Measurements from ENCODE around the gene SBF1. TPM values are rescaled to one million over a fixed set of nuclear protein-coding genes. Genes with fewer than 3 reads are reported as not detected.

Gene SBF1
- polyA plus RNA-seq, 1 of the 3 experiments (the other 2 are of a cell fraction), result 29.1 TPM

- Histone ChIP-seq H3K9me2 (no peaks in the 10 kb centered on the region), H3K79me2 (ENCODE audit: insufficient read depth) (peaks cover 63% of the 10 kb centered on the region), H3F3A (replicated peaks; ENCODE audit: insufficient read depth) (no peaks in the 10 kb centered on the region), H3K36me3 (replicated peaks in 1 of 2; ENCODE audit: control insufficient read depth in 1 of 2, insufficient read depth in 2 of 2, low read length in 1 of 2) (peaks cover 0 to 15% of the 10 kb centered on the region in 2 experiments), H3K27ac (ENCODE audit: low read depth in 2 of 2, low read length in 1 of 2) (no peak overlapping the region; a peak in 1 of 4 replicates), H3K9ac (no peak overlapping the region), H3K4me2 (no peak overlapping the region), H2AFZ (ENCODE audit: low read depth) (no peak overlapping the region), H3K4me1 (ENCODE audit: control insufficient read depth in 1 of 2, insufficient read depth in 2 of 2, low read depth in 1 of 2, low read length in 1 of 2) (peaks cover 4 to 39% of the 10 kb centered on the region in 2 experiments; a peak in 2 of 4 replicates), H3K27me3 (ENCODE audit: insufficient read depth) (no peaks in the 10 kb centered on the region), H3K4me3 (ENCODE audit: low read depth in 2 of 2, low read length in 1 of 2) (no peak overlapping the region), H4K20me1 (ENCODE audit: insufficient read depth) (peaks cover 65% of the 10 kb centered on the region), H3K9me3 (no peaks in the 10 kb centered on the region)
- WGBS (ENCODE audit: low lambda C conversion rate), result 94% methylated on average over 16 of the region's 21 CpGs
- CTCF ChIA-PET, result interaction anchor here (0.7 to 1.2 kb wide), 4 partner anchors 10 to 55 kb away, joined by 3 read pairs; partner anchors contain the start of gene ADM2
- POLR2A ChIA-PET, result no interaction called here
- TF ChIP-seq ELF1 (IDR thresholded peaks at IDR 0.05), result no peak
- TF ChIP-seq RCOR1 (IDR thresholded peaks at IDR 0.05; ENCODE audit: low read length), result no peak
- DNase-seq, result no peak
These were observed 3.5 kb downstream of the SBF1 start for GRCh38 chr22:50471197-50471847.

GRCh38 chr22:50470491-50470890 is 4.3 kb downstream of the SBF1 start:
- ChIA-PET POLR2A (interaction anchor here (1.1 kb wide), 1 partner anchor 55 kb away, joined by 3 read pairs; the partner anchor contains the start of gene SCO2), CTCF (interaction anchor here (0.8 to 1.2 kb wide), 2 partner anchors 28 to 143 kb away, joined by 3 read pairs; no protein-coding TSS in a partner anchor)
- Histone ChIP-seq H3K9me2 (no peaks in the 10 kb centered on the region), H3K9ac (no peak overlapping the region), H3K27ac (ENCODE audit: low read depth in 2 of 2, low read length in 1 of 2) (no peak overlapping the region), H3K4me2 (no peak overlapping the region), H4K20me1 (ENCODE audit: insufficient read depth) (peaks cover 65% of the 10 kb centered on the region), H3K9me3 (no peaks in the 10 kb centered on the region), H3K79me2 (ENCODE audit: insufficient read depth) (peaks cover 63% of the 10 kb centered on the region), H3K4me3 (ENCODE audit: low read depth in 2 of 2, low read length in 1 of 2) (no peak overlapping the region), H3K4me1 (ENCODE audit: control insufficient read depth in 1 of 2, insufficient read depth in 2 of 2, low read depth in 1 of 2, low read length in 1 of 2) (peaks cover 4 to 38% of the 10 kb centered on the region in 2 experiments; a peak in 2 of 4 replicates), H3K36me3 (replicated peaks in 1 of 2; ENCODE audit: control insufficient read depth in 1 of 2, insufficient read depth in 2 of 2, low read length in 1 of 2) (peaks cover 0 to 24% of the 10 kb centered on the region in 2 experiments), H2AFZ (ENCODE audit: low read depth) (no peak overlapping the region), H3F3A (replicated peaks; ENCODE audit: insufficient read depth) (no peaks in the 10 kb centered on the region), H3K27me3 (ENCODE audit: insufficient read depth) (no peaks in the 10 kb centered on the region)
- TF ChIP-seq TAF1 (IDR thresholded peaks at IDR 0.05; ENCODE audit: borderline replicate concordance, low read depth, low read length), result no peak
- no peak for TF ChIP-seq MEF2A (IDR thresholded peaks at IDR 0.05; ENCODE audit: borderline replicate concordance, low read depth)
- no peak for TF ChIP-seq GATA2 (CRISPR knock-in tag; IDR thresholded peaks at IDR 0.05)
- no peak for DNase-seq
- WGBS (ENCODE audit: low lambda C conversion rate), result no CpG with 5 or more reads among the region's 6 CpGs

GRCh38 chr22:50469377-50470305 is 5.2 kb downstream of the SBF1 start:
- CTCF ChIA-PET, result interaction anchor here (1.1 to 1.9 kb wide), 3 partner anchors 12 to 144 kb away, joined by 3 to 8 read pairs (median 4); no protein-coding TSS in a partner anchor
- TF ChIP-seq CTCF (IDR thresholded peaks at IDR 0.05), result no peak
- TF ChIP-seq FOXM1 (IDR thresholded peaks at IDR 0.05; ENCODE audit: low read depth), result no peak
- no peak for TF ChIP-seq CHD2 (IDR thresholded peaks at IDR 0.05; ENCODE audit: low read length, partially characterized antibody)
- no peak for TF ChIP-seq REST (IDR thresholded peaks at IDR 0.05; ENCODE audit: low read depth, low read length)
- no peak for TF ChIP-seq MXI1 (IDR thresholded peaks at IDR 0.05; ENCODE audit: low read depth, low read length)
- TF ChIP-seq SIN3A (IDR thresholded peaks at IDR 0.05; ENCODE audit: borderline replicate concordance, low read depth, low read length), result no peak
- no peak for TF ChIP-seq EZH2phosphoT487 (IDR thresholded peaks at IDR 0.05; ENCODE audit: borderline replicate concordance, low read depth)
- no peak for TF ChIP-seq FOXJ3 (CRISPR knock-in tag; IDR thresholded peaks at IDR 0.05)
- no peak for TF ChIP-seq RCOR1 (IDR thresholded peaks at IDR 0.05; ENCODE audit: low read length)

More at GRCh38 chr22:50469377-50470305, 5.2 kb downstream of the SBF1 start:
- no peak for DNase-seq
- no peak overlapping the region for H3K4me2 ChIP-seq
- H3K4me3 ChIP-seq (ENCODE audit: low read depth in 2 of 2, low read length in 1 of 2), result no peak overlapping the region
- H4K20me1 ChIP-seq (ENCODE audit: insufficient read depth), result peaks cover 65% of the 10 kb centered on the region
- no peaks in the 10 kb centered on the region for H3K9me2 ChIP-seq
- 81% methylated on average over 11 of the region's 25 CpGs for WGBS (ENCODE audit: low lambda C conversion rate)
- H3K9ac ChIP-seq, result no peak overlapping the region
- H3K9me3 ChIP-seq, result no peaks in the 10 kb centered on the region
- no peak overlapping the region for H3K27ac ChIP-seq (ENCODE audit: low read depth in 2 of 2, low read length in 1 of 2)
- peaks cover 0 to 32% of the 10 kb centered on the region in 2 experiments for H3K36me3 ChIP-seq (replicated peaks in 1 of 2; ENCODE audit: control insufficient read depth in 1 of 2, insufficient read depth in 2 of 2, low read length in 1 of 2)
- H3F3A ChIP-seq (replicated peaks; ENCODE audit: insufficient read depth), result no peaks in the 10 kb centered on the region
- no peaks in the 10 kb centered on the region for H3K27me3 ChIP-seq (ENCODE audit: insufficient read depth)
- peaks cover 4 to 35% of the 10 kb centered on the region in 2 experiments; a peak in 2 of 4 replicates for H3K4me1 ChIP-seq (ENCODE audit: control insufficient read depth in 1 of 2, insufficient read depth in 2 of 2, low read depth in 1 of 2, low read length in 1 of 2)
- H3K79me2 ChIP-seq (ENCODE audit: insufficient read depth), result peaks cover 63% of the 10 kb centered on the region
- POLR2A ChIA-PET, result interaction anchor here (1.1 kb wide), 1 partner anchor 55 kb away, joined by 3 read pairs; the partner anchor contains the start of gene SCO2
- no peak overlapping the region for H2AFZ ChIP-seq (ENCODE audit: low read depth)

Data from SK-N-SH (cell line).